Body of pancreas (tissue), 4 donors: Measurements from ENCODE around the gene STK17A.

Experiments used
- POLR2A ChIP-seq, 3 donors: fragments of 450-650 bp; IDR thresholded peaks; one replicate each; pipeline ENCODE4 v1.6.1; 2016; ENCODE audit warnings: antibody characterized with exemption in 3 of 3, mild to moderate bottlenecking in 2 of 3
- TF ChIP-seq, protein P1 (sequence below), 7 experiments: fragments of 450-650 bp in 4 of 7; fragments of 200-600 bp in 3 of 7; sonication (generic) in 3 of 7; IDR thresholded peaks; one replicate each; pipeline ENCODE4 v1.5.1; 2016 to 2019; ENCODE audit warnings: antibody characterized with exemption in 7 of 7

DNA sequence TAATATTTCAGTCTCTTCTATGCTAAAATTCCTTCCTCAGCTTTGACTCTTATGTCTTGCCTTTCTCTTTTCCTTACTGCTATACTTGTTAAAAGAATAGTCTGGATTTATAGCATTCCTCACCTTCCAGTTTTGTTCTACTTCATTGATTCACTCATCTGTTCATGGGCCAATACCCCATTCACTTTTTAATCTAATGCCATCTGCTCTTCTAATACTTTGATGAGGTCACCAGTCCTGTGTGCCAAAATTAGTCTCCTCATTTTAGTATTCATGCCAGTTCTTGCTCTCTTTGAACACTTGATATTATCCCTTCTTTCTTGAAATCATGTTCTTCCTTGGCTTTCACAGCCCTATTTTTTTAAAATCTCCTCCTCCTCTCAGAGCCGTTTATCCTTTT, 19.3 kb downstream of the STK17A start:
- TF ChIP-seq, protein P1, sequence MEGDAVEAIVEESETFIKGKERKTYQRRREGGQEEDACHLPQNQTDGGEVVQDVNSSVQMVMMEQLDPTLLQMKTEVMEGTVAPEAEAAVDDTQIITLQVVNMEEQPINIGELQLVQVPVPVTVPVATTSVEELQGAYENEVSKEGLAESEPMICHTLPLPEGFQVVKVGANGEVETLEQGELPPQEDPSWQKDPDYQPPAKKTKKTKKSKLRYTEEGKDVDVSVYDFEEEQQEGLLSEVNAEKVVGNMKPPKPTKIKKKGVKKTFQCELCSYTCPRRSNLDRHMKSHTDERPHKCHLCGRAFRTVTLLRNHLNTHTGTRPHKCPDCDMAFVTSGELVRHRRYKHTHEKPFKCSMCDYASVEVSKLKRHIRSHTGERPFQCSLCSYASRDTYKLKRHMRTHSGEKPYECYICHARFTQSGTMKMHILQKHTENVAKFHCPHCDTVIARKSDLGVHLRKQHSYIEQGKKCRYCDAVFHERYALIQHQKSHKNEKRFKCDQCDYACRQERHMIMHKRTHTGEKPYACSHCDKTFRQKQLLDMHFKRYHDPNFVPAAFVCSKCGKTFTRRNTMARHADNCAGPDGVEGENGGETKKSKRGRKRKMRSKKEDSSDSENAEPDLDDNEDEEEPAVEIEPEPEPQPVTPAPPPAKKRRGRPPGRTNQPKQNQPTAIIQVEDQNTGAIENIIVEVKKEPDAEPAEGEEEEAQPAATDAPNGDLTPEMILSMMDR (IDR thresholded peaks at IDR 0.05): no peak
- TF ChIP-seq POLR2A (IDR thresholded peaks at IDR 0.05): no peak
